Adrenal gland (tissue), 12 donors: Measurements from ENCODE around the gene GSG1. TPM values are rescaled to one million over a fixed set of nuclear protein-coding genes. Genes with fewer than 3 reads are reported as not detected.

Source experiments
- DNase-seq, 7 donors: peaks; one replicate each; pipeline ENCODE4 v3.0.0-alpha.2; 2019 to 2020
- H3K27ac ChIP-seq, 5 donors: fragments of 200-600 bp; sonication (generic) in 4 of 5; 1 replicate in 3 of 5; 2 replicates in 2 of 5; pipeline versions ENCODE4 v1.5.1 to v1.8.0; 2016 to 2020; ENCODE audit warnings: mild to moderate bottlenecking in 1 of 5
- H3K27me3 ChIP-seq: fragments of 200-600 bp; 2 replicates; pipeline ENCODE4 v1.8.0; 2021
- H3K36me3 ChIP-seq, 2 donors: fragments of 200-600 bp; replicated peaks in 1 of 2; 1 replicate in 1 of 2; 2 replicates in 1 of 2; pipeline versions ENCODE4 v1.5.1 to v1.8.0; 2018 to 2022
- H3K4me1 ChIP-seq, 2 donors: fragments of 200-600 bp; replicated peaks in 1 of 2; 1 replicate in 1 of 2; 2 replicates in 1 of 2; pipeline versions ENCODE4 v1.5.1 to v1.8.0; 2018 to 2021
- H3K4me3 ChIP-seq, 4 donors: fragments of 200-600 bp; sonication (generic) in 3 of 4; one replicate each; pipeline ENCODE4 v1.5.1; 2016 to 2018
- H3K9me3 ChIP-seq, 3 donors: fragments of 200-600 bp; sonication (generic) in 1 of 3; replicated peaks in 1 of 3; 1 replicate in 2 of 3; 2 replicates in 1 of 3; pipeline versions ENCODE4 v1.5.1 to v1.8.0; 2016 to 2021
- CTCF ChIP-seq, 6 experiments: fragments of 450-650 bp in 4 of 6; fragments of 200-600 bp in 2 of 6; sonication (generic) in 1 of 6; IDR thresholded peaks; 1 replicate in 5 of 6; 2 replicates in 1 of 6; pipeline versions ENCODE4 v1.5.1 to v1.8.0; 2016 to 2021; ENCODE audit warnings: antibody characterized with exemption in 6 of 6, mild to moderate bottlenecking in 2 of 6, moderate library complexity in 1 of 6
- POLR2A ChIP-seq, 2 donors: fragments of 450-650 bp; IDR thresholded peaks; one replicate each; pipeline ENCODE4 v1.6.1; 2017; ENCODE audit warnings: antibody characterized with exemption in 2 of 2, mild to moderate bottlenecking in 2 of 2, moderate library complexity in 1 of 2
- WGBS, 4 donors: extraction: QIAGEN DNeasy Blood & Tissue Kit in 2 of 4; methylation state at CpG; one replicate each; pipeline versions ENCODE4 v1.1.5 to v1.1.7; 2013 to 2017; 5-methylcytosine and 5-hydroxymethylcytosine counted together
- intact Hi-C, 2 donors: fragments of 100-400 bp; cut with DNase I; formaldehyde crosslinking; loops; one replicate each; pipeline versions ENCODE4 v1.14.1 to v1.15.0; 2022 to 2023
- polyA plus RNA-seq, 3 donors: library from polyadenylated mRNA; stranded (reverse); fragments of 200-250 nt in 2 of 3; fragments of 350-450 nt in 1 of 3; fragmentation: Illumina TruSeq in 1 of 3; extraction: RNeasy Lipid Tissue Mini Kit (QIAGEN cat#74804) in 1 of 3; gene quantifications; one replicate each; pipeline ENCODE4 v1.2.3, GENCODE V29; 2013 to 2014
- total RNA-seq, 9 donors: library from RNA; depleted of rRNA in 4 of 9; stranded (reverse); fragments of >200 nt in 4 of 9; fragments of 120-200 nt in 1 of 9; fragmentation: NEBNext Ultra II Directional in 1 of 9; extraction: Animal tissue kit (Norgen Biotek cat#: 25700) in 1 of 9; gene quantifications; one replicate each; pipeline versions ENCODE4 v1.1.0 to v1.2.4, GENCODE V29; 2013 to 2023
- donor health status: healthy with polysubstance abuse.
- donor health status: Bipolar disorder and iron deficiency.
- donor health status: DM: yes; HTN: yes; CAD: no.
- donor health status: DM: no; HTN: no; CAD: no.
- donor health status: DM: no; HTN: no; CAD: no.
- donor health status: DM: yes; HTN: yes; CAD: no.

The GSG1 gene
- total and polyA plus RNA-seq, 12 donors = not detected

GRCh38 chr12:13114251-13115052 is 11.0 kb upstream of the GSG1 start:
- intact Hi-C loops = no loop called here
- no peak for DNase-seq
- Histone ChIP-seq H3K27me3 (no peaks in the 10 kb centered on the region), H3K4me1 (no peaks in the 10 kb centered on the region), H3K36me3 (no peaks in the 10 kb centered on the region), H3K9me3 (no peaks in the 10 kb centered on the region), H3K4me3 (no peak overlapping the region), H3K27ac (no peak overlapping the region)
- TF ChIP-seq POLR2A (IDR thresholded peaks at IDR 0.05) (no peak), CTCF (IDR thresholded peaks at IDR 0.05) (no peak)
- WGBS, 4 donors = 65 to 73% (median 67%) methylated on average over 14 to 15 of the region's 15 CpGs

GRCh38 chr12:13112968-13113367 is 9.5 kb upstream of the GSG1 start:
- TF ChIP-seq POLR2A (IDR thresholded peaks at IDR 0.05) (no peak), CTCF (IDR thresholded peaks at IDR 0.05) (no peak)
- Histone ChIP-seq H3K27me3 (no peaks in the 10 kb centered on the region), H3K4me3 (no peak overlapping the region), H3K27ac (no peak overlapping the region), H3K36me3 (no peaks in the 10 kb centered on the region), H3K9me3 (no peaks in the 10 kb centered on the region), H3K4me1 (no peaks in the 10 kb centered on the region)
- no peak for DNase-seq
- WGBS, 4 donors = 75 to 86% (median 79%) methylated on average over 6 of the region's 6 CpGs
- intact Hi-C loops = no loop called here

- DNase-seq = no peak
- WGBS, 4 donors = 77 to 94% (median 91%) methylated on average over 1 of the region's 1 CpG
- intact Hi-C loops = no loop called here
- Histone ChIP-seq H3K36me3 (no peaks in the 10 kb centered on the region), H3K4me3 (no peak overlapping the region), H3K4me1 (peaks cover 7 to 15% of the 10 kb centered on the region in 2 donors), H3K27ac (no peak overlapping the region), H3K27me3 (no peaks in the 10 kb centered on the region), H3K9me3 (no peaks in the 10 kb centered on the region)
- TF ChIP-seq CTCF (IDR thresholded peaks at IDR 0.05) (no peak), POLR2A (IDR thresholded peaks at IDR 0.05) (no peak)
Observed at GRCh38 chr12:13106666-13107065, 3.2 kb upstream of the GSG1 start.

GRCh38 chr12:13105781-13106180 is 2.3 kb upstream of the GSG1 start:
- WGBS, 4 donors = 76 to 90% (median 80%) methylated on average over 1 of the region's 1 CpG
- Histone ChIP-seq H3K4me1 (peaks cover 12 to 20% of the 10 kb centered on the region in 2 donors), H3K4me3 (no peak overlapping the region), H3K9me3 (no peaks in the 10 kb centered on the region), H3K27ac (no peak overlapping the region), H3K36me3 (no peaks in the 10 kb centered on the region), H3K27me3 (no peaks in the 10 kb centered on the region)
- no peak for TF ChIP-seq POLR2A (IDR thresholded peaks at IDR 0.05)
- TF ChIP-seq CTCF (IDR thresholded peaks at IDR 0.05) = no peak
- intact Hi-C loops = no loop called here
- no peak for DNase-seq
